ENCODE data around the gene WAPL. TPM values are rescaled to one million over a fixed set of nuclear protein-coding genes. Genes with fewer than 3 reads are reported as not detected.

WAPL gene
- polyA plus RNA-seq, 2 of the 4 experiments (the other 2 are of a cell fraction) = 15.4 to 25.6 TPM

GRCh38 chr10:86385806-86386205 lies 135.8 kb downstream of the WAPL start:
- no peak overlapping the region for H3K4me2 ChIP-seq
- no peak overlapping the region for H3K4me3 ChIP-seq
- H3K4me1 ChIP-seq = no peaks in the 10 kb centered on the region
- CTCF ChIA-PET = interaction anchor here (0.9 to 3.3 kb wide), 4 partner anchors 9 to 816 kb away, joined by 3 to 15 read pairs (median 4); partner anchors contain the start of gene WAPL
- H3K27ac ChIP-seq = no peak overlapping the region
- no peak for ATAC-seq
- WGBS (ENCODE audit: missing lambda C conversion rate) = 48% methylated on average over 3 of the region's 3 CpGs
- POLR2A ChIA-PET = no interaction called here
- DNase-seq (ENCODE audit: low read depth in 1 of 2, low spot score in 1 of 2) = no peak
- no peaks in the 10 kb centered on the region for H3K9me3 ChIP-seq
- FAIRE-seq = no peak
- TF ChIP-seq HOXB13 (CRISPR knock-in tag; IDR thresholded peaks at IDR 0.05; ENCODE audit: low read depth) = no peak
- TF ChIP-seq POLR2AphosphoS2 (conservative IDR thresholded peaks at IDR 0.05; ENCODE audit: low read length) = no peak
- no peak for TF ChIP-seq CHD2 (IDR thresholded peaks at IDR 0.05; ENCODE audit: low read length, partially characterized antibody)

Small RNA genes lying within 50 kb of the gene (small RNA-seq; reads per million reads assigned to genes)
- gene RNU6-780P = 0 reads per million in 6 experiments

Other genes starting within 250 kb of the WAPL start
- 0.30 and 0.49 TPM in 2 replicates for gene GRID1, start 155.0 kb downstream of the WAPL start, polyA plus RNA-seq (2011; rRNA removed)
- gene GRID1, start 155.0 kb downstream of the WAPL start, polyA plus RNA-seq (2017; fragmentation: RNase III; extraction: RNeasy Plus Mini Kit Qiagen cat#74134 plus additional on column Dnase treatment) = 0.10 to 0.14 TPM (median 0.12 TPM) in 3 replicates
- gene OPN4, start 132.8 kb upstream of the WAPL start, polyA plus RNA-seq (2011; rRNA removed) = not detected in 2 replicates
- gene OPN4, start 132.8 kb upstream of the WAPL start, polyA plus RNA-seq (2017; fragmentation: RNase III; extraction: RNeasy Plus Mini Kit Qiagen cat#74134 plus additional on column Dnase treatment) = not detected in 3 replicates
- gene LDB3, start 146.7 kb upstream of the WAPL start, polyA plus RNA-seq (2011; rRNA removed) = 0.08 and 0.13 TPM in 2 replicates
- gene LDB3, start 146.7 kb upstream of the WAPL start, polyA plus RNA-seq (2017; fragmentation: RNase III; extraction: RNeasy Plus Mini Kit Qiagen cat#74134 plus additional on column Dnase treatment) = 0.08 to 0.15 TPM (median 0.13 TPM) in 3 replicates
- 34.6 and 39.0 TPM in 2 replicates for gene BMPR1A, start 234.8 kb upstream of the WAPL start, polyA plus RNA-seq (2011; rRNA removed)
- 24.4 to 25.5 TPM (median 25.5 TPM) in 3 replicates for gene BMPR1A, start 234.8 kb upstream of the WAPL start, polyA plus RNA-seq (2017; fragmentation: RNase III; extraction: RNeasy Plus Mini Kit Qiagen cat#74134 plus additional on column Dnase treatment)

Data from A549 (cell line).